Measurements from ENCODE around the gene IFITM2.
"Not testable (repeated sequence)": the region's sequence is repeated elsewhere in the genome, so short reads cannot be mapped to it uniquely, and the experiment has no call there.

Gene IFITM2

DNA sequence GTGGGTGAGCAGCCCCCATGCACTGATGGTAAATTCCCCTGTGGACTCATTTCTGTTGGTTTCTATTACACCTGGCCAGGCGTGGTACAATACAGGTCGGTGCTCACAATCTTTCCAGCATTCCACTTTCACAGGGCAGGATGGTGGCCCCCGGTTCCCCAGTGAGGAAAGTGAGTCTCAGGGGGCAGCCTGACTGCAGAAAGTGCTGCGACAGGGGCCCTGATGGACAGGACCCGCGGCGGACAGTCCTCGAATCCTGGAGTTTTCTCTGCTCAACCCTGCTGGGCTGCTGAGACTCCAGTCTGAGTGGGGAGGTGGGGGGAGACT, 21.8 kb upstream of the IFITM2 start:
- no peaks in the 10 kb centered on the region for H3K9me3 ChIP-seq (ENCODE audit: insufficient read depth, low read length)
- H3K27ac ChIP-seq (ENCODE audit: low read length) = no peak overlapping the region
- H3K9ac ChIP-seq (ENCODE audit: low read length) = no peak overlapping the region
- peaks cover 9% of the 10 kb centered on the region; the same call in 1 of the 2 replicates for H3K27me3 ChIP-seq (ENCODE audit: low read depth, low read length)
- no peaks in the 10 kb centered on the region; the same call in 1 of the 2 replicates for H3K79me2 ChIP-seq (ENCODE audit: low read length)
- H3K4me2 ChIP-seq (ENCODE audit: low read length) = no peak overlapping the region
- no peak overlapping the region for H2AFZ ChIP-seq (ENCODE audit: low read depth, low read length)
- TF ChIP-seq, protein P1, sequence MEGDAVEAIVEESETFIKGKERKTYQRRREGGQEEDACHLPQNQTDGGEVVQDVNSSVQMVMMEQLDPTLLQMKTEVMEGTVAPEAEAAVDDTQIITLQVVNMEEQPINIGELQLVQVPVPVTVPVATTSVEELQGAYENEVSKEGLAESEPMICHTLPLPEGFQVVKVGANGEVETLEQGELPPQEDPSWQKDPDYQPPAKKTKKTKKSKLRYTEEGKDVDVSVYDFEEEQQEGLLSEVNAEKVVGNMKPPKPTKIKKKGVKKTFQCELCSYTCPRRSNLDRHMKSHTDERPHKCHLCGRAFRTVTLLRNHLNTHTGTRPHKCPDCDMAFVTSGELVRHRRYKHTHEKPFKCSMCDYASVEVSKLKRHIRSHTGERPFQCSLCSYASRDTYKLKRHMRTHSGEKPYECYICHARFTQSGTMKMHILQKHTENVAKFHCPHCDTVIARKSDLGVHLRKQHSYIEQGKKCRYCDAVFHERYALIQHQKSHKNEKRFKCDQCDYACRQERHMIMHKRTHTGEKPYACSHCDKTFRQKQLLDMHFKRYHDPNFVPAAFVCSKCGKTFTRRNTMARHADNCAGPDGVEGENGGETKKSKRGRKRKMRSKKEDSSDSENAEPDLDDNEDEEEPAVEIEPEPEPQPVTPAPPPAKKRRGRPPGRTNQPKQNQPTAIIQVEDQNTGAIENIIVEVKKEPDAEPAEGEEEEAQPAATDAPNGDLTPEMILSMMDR (IDR thresholded peaks at IDR 0.05; ENCODE audit: low read depth, low read length) = no peak
- no peak for TF ChIP-seq EZH2phosphoT487 (IDR thresholded peaks at IDR 0.05; ENCODE audit: low read depth)
- H3K4me1 ChIP-seq (ENCODE audit: low read length) = peaks cover 12% of the 10 kb centered on the region
- no peak overlapping the region for H3K4me3 ChIP-seq (ENCODE audit: low read length)
- H3K36me3 ChIP-seq (replicated peaks; ENCODE audit: low read depth, low read length) = peaks cover under 1% of the 10 kb centered on the region
- no peaks in the 10 kb centered on the region for H4K20me1 ChIP-seq (ENCODE audit: insufficient read depth, low read length)

DNA sequence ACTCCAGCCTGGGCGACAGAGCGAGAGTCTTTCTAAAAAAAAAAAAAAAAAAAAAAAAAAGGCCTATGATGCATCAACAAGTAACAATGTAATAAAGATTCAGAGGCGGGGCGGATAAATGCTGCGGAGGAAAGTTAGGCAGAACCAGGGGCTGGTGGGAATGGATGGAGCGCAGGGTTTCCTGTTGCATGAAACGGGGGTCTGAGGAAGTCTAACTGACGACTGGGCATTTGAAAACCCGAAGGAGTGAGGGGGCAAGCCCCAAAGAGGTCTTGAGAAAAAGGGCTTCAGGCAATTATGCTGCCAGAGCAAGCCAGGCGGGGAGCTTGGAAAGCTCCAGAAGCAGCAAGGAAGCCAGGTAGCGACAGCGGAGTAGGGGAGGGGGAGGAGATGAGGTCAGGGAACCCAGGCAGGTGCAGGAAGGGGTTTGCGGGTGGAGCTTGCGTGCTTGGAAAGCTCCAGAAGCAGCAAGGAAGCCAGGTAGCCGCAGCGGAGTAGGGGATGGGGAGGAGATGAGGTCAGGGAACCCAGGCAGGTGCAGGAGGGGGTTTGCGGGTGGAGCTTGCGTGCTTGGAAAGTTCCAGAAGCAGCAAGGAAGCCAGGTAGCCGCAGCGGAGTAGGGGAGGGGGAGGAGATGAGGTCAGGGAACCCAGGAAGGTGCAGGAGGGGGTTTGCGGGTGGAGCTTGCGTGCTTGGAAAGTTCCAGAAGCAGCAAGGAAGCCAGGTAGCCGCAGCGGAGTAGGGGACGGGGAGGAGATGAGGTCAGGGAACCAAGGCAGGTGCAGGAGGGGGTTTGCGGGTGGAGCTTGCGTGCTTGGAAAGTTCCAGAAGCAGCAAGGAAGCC, 20.4 kb upstream of the IFITM2 start:
- H3K79me2 ChIP-seq (ENCODE audit: low read length); H4K20me1 ChIP-seq (ENCODE audit: insufficient read depth, low read length); H3K4me3 ChIP-seq (ENCODE audit: low read length); H3K27me3 ChIP-seq (ENCODE audit: low read depth, low read length); H2AFZ ChIP-seq (ENCODE audit: low read depth, low read length); H3K36me3 ChIP-seq (replicated peaks; ENCODE audit: low read depth, low read length); H3K4me2 ChIP-seq (ENCODE audit: low read length); H3K27ac ChIP-seq (ENCODE audit: low read length); H3K9ac ChIP-seq (ENCODE audit: low read length); H3K9me3 ChIP-seq (ENCODE audit: insufficient read depth, low read length): not testable (repeated sequence)
- H3K4me1 ChIP-seq (ENCODE audit: low read length) = peaks cover 12% of the 10 kb centered on the region

DNA sequence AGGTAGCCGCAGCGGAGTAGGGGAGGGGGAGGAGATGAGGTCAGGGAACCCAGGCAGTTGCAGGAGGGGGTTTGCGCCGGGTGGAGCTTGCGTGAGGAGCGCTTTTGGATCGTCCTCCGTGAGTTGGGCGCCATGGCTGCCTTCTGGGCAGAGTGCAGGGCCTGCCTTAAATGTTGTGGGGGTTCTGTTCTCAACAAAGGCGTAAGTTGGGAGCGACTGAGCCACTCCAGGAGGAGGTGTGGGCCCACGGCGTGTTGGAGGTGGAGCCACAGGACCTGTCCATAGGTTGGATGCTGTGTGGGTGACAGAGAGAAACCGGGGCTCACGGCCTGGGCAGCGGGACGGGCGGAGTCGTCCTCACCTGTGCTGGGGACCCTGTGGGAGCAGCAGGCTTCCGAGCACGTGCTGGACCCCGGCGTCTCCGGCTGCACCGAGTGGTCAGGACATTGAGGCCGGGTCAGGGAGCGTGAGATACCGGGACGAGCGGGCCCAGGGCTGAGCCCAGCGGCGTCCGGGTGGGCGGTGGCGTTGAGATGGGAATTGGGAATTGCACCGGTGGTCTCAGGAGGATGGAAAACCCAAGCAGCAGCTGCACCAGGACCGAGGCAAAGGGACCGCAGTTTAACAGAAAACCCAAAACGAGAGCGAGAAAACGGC, 19.7 kb upstream of the IFITM2 start:
- Histone ChIP-seq H3K4me1 (ENCODE audit: low read length) (peaks cover 12% of the 10 kb centered on the region), H3K4me2 (ENCODE audit: low read length) (peak overlapping the region; percentile 87), H2AFZ (ENCODE audit: low read depth, low read length) (peak overlapping the region; percentile 68; the same call in 1 of the 2 replicates), H3K9ac (ENCODE audit: low read length) (peak overlapping the region; percentile 76), H3K36me3 (replicated peaks; ENCODE audit: low read depth, low read length) (peaks cover 3% of the 10 kb centered on the region), H3K27me3 (ENCODE audit: low read depth, low read length) (peaks cover 9% of the 10 kb centered on the region; the same call in 1 of the 2 replicates), H3K9me3 (ENCODE audit: insufficient read depth, low read length) (no peaks in the 10 kb centered on the region), H3K4me3 (ENCODE audit: low read length) (peak overlapping the region; percentile 85), H4K20me1 (ENCODE audit: insufficient read depth, low read length) (no peaks in the 10 kb centered on the region), H3K27ac (ENCODE audit: low read length) (no peak overlapping the region), H3K79me2 (ENCODE audit: low read length) (no peaks in the 10 kb centered on the region; the same call in 1 of the 2 replicates)
- TF ChIP-seq EZH2phosphoT487 (IDR thresholded peaks at IDR 0.05; ENCODE audit: low read depth) = no peak
- TF ChIP-seq, protein P1 (IDR thresholded peaks at IDR 0.05; ENCODE audit: low read depth, low read length) = no peak

DNA sequence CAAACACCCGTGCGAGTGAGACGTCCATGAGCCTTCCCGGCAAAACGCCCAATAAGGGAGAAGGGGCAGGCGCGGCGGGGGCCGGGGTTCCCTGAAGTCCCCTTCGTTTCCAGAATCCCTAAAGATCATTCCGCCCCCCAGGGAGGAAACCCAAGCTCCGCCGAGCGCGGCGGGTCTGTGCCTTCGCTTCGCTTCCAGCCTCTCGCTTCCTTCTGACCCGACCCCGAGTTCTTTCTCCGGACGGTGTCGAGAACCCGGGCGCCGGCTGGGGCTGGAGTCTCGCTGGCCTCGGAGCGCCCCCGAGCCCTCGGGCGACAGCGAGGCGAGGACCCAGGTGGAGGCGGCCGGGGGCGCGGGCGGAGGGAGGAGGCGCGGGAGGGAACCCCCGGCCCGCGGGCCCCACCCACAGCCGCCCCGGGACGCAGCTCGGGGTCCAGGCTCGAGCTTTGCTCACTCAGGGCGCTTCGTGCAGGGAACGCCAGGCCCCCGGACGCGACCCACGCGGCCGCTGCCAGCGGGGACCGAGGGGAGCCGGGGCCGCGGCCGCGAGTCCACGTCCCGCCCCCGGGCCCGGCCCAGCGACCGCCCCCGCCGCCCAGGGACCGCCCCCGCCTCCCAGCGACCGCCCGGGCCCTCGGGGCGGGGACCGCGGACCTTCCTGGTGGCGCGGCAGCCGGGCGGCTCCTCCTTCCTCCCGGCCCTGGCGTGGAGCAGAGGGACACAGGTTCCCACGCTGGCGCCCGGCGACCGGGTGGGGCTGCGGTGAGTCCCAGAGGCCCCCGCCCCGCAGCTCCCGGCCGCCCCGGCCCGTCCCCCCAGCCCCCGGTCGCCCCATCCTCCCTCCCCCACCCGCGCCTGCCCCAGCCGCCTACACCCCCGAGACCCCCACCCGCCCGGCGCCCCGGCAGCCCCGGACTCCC, 18.9 kb upstream of the IFITM2 start, which contains the start of gene PGGHG:
Gene PGGHG, plus strand, starts transcription at position 649 of the 920 bp plus-strand sequence. CDS start 691 bp downstream, outside the sequence.
- Histone ChIP-seq H4K20me1 (ENCODE audit: insufficient read depth, low read length) (no peaks in the 10 kb centered on the region), H3K36me3 (replicated peaks; ENCODE audit: low read depth, low read length) (peaks cover 6% of the 10 kb centered on the region), H3K4me3 (ENCODE audit: low read length) (peak within 1 kb of the TSS; percentile 85), H3K9ac (ENCODE audit: low read length) (peak within 1 kb of the TSS; percentile 76), H3K4me2 (ENCODE audit: low read length) (peak within 1 kb of the TSS; percentile 97), H3K27me3 (ENCODE audit: low read depth, low read length) (peaks cover 9% of the 10 kb centered on the region; the same call in 1 of the 2 replicates), H3K4me1 (ENCODE audit: low read length) (peaks cover 12% of the 10 kb centered on the region), H3K27ac (ENCODE audit: low read length) (no peak within 1 kb of the TSS), H3K79me2 (ENCODE audit: low read length) (no peaks in the 10 kb centered on the region; the same call in 1 of the 2 replicates), H2AFZ (ENCODE audit: low read depth, low read length) (peak within 1 kb of the TSS; percentile 68), H3K9me3 (ENCODE audit: insufficient read depth, low read length) (no peaks in the 10 kb centered on the region)
- TF ChIP-seq EZH2phosphoT487 (IDR thresholded peaks at IDR 0.05; ENCODE audit: low read depth) = no peak
- TF ChIP-seq, protein P1 (IDR thresholded peaks at IDR 0.05; ENCODE audit: low read depth, low read length) = no peak
